ENCODE results near the gene PACS1.
"Not testable (repeated sequence)": the region's sequence is repeated elsewhere in the genome, so short reads cannot be mapped to it uniquely, and the experiment has no call there.

Gene PACS1

DNA sequence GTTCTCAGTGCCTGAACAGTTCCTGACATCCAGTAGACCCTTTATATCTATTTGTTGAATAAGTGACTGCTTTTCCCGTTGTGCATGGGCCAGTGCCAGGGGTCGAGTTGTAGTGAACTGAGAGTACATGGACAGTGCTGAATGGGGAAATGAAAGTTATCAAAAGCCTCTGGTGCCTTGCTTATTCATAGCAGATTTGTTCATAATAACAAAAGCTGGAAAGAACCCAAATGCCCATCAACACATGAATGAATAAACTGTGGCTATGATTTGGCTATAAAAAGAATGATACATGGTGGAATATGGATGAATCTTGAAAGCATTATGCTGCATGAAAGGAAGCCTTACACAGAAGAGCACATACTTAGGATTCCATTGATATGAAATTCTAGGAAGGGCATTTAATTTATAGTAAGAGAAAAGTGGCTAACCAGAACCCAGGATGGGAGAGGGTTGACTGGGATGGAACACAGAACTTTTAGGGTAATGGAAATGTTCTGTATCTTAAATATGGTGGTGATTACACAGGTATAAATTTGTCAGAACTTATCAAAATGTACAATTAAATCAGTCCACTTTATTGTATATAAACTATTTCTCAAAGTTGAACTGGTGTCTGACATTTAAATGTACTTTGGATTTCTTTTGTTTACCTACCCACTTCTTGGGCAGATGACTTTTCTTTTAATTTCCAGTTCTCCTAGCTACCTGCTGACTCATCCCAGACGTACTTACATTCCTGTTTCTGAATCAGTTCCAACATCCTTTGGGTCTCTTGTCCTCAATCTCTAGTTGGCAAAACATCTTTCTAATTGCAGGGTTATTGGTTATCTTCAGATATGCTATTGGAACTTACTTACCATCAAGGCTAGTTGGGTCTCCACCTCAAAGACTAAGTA is 42.8 kb downstream of the PACS1 start:
- no peak for DNase-seq

DNA sequence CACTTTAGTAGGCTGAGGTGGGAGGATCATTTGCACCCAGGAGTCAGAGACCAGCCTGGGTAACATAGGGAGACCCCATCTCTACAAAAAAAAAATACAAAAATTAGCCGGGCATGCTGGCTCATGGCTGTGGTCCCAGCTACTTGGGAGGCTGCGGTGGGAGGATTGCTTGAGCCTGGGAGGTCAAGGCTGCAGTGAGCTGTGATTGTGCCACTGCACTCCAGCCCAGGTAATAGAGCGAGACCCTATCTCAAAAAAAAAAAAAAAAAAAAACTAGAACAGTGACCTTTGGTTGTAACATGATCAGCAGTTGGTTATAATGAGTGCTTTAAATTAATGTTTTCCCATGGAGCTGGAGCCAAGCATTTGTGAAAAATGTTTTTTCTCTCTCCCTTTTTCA is 44.9 kb downstream of the PACS1 start:
- not testable (repeated sequence) for DNase-seq

DNA sequence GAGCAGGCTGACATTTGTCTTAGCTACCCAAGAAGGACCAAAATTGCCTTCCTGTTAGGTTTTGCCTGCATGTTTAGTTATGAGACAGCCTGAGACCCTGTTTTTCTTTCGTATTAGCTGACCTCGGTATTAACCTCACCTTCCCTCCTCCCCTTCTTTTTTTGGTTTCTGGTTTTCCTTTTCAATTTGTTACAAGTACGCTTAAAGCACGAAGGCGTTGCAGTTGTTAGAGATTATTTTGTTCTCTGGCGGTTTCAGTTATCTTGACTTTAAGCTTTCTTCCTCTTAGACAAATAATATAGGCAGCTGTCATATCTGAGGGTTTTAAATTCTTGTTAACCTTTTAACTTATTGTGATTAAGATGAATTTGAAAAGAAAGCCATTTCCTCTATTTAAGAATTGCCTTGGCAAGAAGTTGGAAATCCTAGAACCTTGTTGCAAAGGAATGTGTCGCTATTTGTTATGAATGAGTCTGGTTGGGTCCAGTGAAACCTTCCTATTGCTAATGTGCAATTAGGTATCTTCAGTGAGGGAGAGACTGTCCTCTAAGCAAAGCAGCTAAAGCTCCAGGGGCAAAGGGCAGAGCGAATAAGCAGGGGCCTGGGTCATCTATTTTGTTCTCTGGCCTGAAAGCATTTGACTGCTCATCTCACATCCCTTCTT is 45.7 kb downstream of the PACS1 start:
- DNase-seq = no peak

DNA sequence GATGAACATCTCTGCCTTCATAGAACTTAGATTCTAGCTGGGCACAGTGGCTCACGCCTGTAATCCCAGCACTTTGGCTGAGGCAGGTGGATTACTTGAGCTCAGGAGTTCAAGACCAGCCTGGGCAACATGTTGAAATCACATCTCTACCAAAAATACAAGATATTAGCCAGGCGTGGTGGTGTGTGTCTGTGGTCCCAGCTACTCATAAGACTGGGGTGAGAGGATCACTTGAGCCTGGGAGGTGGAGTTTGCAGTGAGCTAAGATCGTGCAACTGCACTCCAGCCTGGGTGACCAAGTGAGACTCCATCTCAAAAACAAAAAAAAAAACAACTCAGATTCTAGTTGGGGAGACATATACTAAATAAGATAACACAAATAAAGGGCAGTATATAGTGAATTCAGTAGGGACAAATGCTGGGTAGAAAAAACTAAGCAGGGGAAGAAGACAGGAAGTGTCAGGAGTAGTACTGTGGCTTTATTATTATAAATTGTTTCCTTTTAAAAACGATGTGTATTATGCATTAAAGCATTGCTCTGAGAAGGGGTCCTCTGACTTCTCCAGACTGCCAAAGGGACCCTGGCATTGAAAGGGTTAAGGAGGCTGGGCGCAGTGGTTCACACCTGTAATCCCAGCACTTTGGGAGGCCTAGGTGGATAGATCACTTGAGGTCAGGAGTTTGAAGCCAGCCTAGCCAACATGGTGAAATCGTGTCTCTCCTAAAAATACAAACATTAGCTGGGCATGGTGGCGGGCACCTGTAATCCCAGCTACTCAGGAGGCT is 46.7 kb downstream of the PACS1 start:
- DNase-seq = no peak

DNA sequence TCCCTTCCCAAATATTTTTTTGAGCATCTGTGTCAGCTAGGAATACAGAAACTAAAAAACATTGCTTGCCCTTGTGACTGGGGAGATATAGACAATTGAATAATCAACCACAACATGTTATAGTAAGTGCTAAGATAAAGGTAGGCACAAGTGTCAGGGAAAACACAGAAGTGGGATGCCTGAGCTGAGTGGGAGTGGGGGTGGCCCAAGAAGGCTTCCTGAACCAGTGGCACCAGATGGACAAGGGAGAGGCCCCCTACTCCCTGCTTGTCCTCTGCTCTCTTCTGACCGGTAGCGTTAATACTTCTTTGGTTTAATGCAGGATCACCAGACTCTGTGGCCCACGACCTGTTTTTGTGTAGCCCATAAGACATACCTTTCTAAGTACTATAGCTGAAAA is 48.8 kb downstream of the PACS1 start:
- no peak for DNase-seq

DNA sequence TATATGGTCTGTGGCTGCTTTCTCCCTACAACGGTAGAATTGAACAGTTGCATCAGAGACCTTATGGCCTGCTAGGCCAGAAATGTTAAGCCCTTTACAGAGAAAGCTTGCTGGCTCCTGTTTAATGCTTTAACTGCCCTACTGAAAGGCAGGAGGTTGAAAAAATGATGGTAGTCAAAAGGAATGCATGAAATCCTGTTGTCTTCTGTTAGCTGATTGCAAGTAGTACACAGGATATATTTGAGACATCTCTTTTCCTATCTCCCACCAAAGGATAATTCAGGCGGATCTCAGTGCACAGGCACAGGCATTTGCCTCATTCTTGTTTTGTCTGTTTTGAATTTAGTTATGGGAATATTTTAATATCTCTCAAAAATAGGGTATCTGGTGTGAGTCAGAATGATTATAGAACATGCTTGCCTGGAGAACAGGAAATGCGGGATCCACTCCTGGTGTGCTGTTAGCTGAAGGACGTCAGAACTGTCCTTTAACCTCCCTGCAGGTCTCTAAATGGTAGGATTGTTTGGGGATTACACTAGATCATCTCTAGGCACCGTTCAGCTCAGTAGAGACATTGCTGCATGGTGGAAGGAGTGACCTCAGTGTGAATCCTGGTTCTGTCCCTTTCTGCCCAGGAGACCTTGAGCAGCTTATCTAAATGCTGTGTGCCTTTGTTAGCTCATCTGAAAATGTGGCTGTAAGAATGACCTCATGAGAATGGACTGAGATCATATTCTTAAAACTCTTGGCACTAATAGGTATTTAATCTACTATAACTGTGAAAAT is 49.5 kb downstream of the PACS1 start:
- no peak for DNase-seq

DNA sequence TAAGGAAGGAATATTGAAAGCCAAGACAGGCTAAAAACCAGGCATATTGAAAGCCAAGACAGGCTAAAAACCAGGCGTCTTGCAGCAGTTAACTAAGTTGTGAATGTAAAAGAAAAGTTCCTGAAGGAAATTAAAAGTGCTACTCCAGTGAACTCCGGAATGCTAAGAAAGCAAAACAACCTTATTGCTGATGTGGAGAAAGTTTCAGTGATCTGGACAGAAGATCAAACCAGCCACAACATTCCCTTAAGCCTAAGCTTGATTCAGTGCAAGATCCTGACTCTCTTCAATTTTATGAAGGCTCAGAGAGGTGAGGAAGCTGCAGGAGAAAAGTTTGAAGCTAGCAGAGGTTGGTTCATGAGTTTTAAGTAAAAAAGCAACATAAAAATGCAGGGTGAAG is 51.4 kb downstream of the PACS1 start:
- DNase-seq = no peak

DNA sequence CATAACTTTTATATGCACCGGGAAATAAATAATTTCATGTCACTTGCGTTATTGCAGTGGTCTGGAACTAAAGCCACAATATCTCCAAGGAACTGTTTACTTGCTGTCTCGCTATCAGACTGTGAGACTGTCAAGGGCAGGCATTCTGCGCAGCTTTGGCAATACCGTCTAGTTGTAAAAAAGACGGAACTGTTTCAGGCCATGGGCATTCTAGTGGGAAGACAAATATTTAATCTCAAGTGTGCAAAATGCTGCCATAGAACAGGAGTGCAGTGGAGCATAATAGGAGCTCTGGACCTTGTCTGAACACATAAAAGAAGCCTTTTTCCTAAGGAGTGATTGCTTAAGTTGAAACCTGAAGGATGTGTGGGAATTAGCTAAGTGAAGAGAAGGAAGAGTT is 53.8 kb downstream of the PACS1 start:
- no peak for DNase-seq

DNA sequence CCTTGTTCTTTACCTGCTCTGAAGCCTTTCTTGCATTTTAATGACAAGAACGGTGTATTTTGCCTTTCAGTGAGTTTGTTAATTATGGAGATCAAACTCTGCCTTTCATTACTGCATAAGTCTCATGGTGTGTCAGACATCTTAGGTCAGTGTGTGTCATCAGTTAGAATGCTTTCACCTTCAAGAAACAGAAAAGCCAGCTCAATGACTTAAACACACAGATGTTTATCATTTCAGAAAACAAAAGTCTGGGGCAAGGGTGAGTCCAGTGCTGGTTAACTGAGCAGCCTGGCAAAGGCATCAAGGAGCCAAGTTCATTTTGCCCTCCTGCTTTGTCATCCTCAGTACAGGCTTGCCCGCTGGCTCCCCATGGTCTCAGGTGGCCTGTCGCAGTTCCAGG is 54.5 kb downstream of the PACS1 start:
- DNase-seq = no peak

DNA sequence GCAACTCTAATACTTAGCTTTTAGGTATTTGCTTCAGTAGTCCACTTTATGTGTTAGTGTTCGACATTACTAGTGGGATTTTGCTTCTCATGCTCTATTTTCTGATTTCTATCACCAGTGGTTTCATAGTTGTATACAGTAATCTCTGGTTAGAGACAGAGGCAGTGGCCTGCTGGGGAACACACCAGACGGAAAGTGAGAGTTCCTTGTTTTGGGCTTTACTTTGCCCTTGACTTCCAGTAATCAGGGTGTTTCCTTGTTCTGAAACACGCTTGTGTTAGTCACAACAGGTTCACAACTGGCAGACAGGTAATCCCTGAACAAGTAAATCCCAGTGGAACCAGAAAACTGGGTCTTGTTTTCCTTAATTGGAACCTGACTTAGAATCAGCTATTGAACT is 56.0 kb downstream of the PACS1 start:
- DNase-seq = no peak

DNA sequence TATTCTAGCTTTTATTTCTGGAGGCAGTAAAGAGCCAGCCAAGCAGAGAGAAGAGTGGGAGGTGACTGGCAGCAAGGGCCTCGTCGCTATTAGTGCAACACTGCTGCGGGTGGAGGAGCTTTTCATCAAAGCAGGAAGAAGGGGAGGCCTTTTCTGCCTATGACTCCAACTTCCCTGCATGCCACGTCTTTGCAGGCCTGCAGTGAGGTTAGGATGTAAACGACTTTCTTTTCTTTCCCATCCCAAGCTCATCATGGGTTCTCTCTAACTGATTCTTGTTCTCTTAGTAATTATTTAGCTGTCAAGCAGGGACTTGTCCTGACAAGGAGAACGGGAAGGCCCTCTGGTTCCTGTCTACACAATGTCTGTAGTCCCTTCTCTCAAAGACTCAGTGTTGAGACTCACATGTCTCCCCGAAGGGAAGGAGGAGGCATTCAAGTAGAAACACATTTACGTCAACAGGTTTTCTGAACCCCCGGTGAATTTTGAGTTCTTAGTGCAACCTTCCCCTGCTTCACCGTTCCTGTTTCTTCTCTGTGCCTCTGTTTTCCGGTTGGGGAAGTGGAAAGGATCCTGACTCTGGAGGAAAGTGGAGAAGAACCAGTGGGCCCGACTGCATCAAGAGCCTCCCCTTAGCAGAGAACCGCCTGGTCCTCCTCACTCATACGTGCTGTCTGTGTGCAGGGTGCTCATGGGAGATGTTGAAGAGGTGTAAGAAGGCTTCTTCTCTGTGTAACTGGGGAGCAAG is 56.9 kb downstream of the PACS1 start:
- no peak for DNase-seq

DNA sequence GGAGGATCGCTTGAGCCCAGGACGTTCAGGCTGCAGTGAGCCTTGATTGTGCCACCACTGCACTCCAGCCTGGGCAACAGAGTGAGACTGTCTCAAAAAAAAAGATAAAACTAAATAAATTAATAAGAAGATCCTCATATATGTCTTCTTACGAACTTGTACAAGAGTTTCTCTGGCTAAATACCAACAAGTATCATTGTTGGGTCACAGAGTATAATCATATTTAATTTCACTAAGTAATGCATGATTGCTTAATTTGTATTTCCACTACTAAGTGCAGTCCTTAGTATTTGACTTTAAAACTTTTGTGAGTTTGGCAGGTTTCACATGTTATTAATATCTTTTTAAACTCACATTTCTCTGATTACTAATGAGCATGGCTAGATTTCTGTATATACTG is 60.9 kb downstream of the PACS1 start:
- no peak for DNase-seq

DNA sequence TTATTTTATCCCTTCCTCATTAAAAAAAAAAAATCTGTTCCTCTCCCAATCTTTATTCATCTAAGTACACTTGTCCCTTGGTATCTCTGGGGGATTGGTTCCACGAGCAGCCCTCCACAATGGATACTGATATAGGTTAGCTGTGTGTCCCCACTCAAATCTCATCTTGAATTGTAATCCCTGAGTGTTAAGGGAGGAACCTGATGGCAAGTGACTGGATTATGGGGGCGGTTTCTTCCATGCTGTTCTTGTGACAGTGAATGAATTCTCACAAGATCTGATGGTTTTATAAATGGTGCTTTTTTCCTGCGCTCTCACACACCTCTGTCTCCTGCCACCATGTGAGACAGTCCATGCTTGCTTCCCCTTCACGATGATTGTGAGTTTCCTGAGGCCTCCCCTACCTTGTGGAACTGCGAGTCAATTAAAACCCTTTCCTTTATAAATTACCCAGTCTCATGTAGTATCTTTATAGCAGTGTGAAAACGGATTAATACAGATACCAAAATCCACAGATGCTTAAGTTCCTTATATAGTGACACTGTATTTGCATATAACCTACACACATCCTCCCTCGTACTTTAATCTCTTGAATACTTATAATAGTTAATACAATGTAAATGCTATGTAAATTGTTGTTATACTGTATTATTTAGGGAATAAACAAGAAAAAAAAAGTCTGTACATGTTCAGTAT is 62.0 kb downstream of the PACS1 start:
- DNase-seq = no peak

DNA sequence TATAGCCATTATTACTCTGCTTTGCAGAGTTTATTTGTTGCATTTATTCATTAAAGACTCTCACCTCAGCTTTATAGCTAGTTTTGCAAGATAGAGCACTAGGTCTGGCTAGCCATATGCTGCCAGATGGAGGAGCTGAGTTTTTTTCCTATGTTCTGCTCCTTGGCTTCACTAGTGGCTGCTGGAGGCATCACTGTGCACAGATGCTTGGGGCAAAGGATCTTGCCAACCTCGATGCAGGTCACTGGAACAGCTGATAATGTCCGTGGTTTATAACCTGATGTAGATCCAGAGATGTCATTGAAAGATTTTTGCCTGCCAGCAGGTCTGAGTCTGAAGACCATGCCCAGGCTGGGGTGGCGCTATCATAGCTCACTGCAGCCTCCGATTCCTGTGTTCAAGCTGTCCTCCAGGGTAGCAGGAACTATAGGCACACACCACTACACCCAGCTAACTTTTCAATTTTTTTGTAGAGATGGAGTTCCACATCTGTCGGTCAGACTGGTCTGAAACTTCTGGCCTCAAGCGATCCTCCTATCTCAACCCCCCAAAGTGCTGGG is 63.2 kb downstream of the PACS1 start:
- no peak for DNase-seq

DNA sequence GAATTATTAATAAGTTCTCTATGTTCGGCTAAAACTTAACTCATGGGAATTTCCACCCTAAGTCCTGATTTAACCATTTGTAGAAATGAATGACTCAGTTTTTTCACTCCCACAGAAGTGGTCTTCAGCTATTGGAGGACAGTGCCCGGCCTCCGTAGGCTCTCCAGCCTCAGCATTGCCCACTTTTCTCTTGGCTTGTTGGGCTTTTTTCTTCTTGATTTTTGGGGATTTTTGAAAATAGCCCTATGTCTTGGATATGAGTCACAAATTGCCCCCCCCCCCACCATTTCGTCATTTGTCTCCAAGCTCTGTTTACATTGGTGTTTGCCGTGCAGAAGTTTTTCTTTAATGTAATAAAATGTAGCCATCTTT is 66.7 kb downstream of the PACS1 start:
- DNase-seq = no peak

DNA sequence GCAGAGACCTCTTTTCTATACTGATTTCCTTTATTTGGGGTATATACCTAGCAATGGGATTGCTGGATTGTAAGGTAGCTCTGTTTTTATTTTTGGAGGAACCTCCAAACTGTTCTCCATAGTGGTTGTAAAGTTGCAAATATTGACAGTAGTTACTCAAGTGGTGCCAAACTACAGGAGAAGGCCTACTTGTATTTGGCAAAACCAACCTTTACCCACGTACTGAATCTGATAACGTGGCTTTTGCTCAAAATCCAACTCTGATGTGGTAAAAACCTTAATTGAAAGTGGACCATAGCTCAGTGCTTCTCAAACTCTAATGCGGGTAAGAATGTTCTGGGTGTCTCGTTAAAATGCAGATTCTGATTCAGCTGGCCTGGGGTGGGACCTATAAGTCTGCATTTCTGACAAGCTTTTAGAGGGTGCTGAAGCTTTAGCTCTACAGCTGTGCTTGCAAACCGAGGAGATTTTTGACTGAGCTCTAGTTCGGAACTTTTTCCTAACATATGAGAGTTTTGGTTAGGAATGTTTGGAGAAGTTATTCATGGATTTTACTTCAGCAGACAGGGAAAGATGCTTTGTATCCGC is 69.8 kb downstream of the PACS1 start:
- DNase-seq = no peak

DNA sequence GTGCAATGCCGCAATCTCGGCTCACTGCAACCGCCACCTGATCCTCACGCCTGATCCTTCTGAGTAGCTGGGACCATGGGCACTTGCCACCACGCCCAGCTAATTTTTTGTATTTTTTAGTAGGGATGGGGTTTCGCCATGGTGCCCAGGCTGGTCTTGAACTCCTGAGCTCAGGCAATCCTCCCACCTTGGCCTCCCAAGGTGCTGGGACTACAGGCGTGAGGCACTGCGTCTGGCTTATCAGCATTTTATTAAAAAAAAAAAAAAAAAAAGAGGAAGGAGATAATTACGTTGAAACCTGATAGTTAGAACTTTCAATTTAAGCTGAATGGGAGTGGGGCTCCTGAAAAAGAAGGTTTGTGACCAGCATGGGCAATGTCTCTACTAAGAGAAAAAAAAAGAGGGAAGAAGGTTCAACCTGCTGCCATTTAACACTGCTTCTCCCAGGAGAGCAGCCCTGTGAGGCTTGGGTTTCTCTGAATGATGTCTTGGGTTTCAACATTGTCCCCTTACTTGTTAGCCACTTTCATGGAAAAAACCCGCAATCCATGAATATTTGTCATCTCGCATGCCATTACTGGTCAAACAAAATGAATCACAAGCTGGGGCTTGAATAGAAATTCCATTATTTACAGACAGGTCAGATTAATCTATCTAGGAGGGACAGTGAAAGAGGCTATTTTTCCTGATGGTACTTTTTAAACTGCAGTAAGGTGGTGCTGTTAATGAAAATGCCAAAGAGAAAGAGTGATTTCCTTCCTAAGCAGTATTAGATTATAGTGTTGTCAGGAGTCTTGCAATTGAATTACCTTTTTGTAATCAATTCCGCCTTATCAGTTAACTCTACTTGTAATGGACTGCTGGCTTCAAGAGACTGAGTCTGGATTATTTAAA is 72.5 kb downstream of the PACS1 start:
- no peak for DNase-seq

DNA sequence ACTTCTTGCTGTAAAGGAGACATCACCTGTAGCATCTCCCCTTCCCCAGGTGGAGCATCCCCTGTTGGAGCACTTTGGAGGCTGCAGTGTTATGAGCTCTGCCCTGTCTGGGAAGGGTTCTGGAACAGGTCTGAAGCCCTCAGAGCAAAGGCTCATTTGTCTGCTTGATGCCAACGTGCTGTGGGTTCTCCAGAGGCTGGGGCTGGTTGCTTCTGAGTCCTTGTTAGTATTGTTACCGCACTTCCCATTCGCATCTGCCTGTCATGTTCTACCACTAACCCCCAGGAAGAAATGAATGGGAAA is 73.1 kb downstream of the PACS1 start:
- DNase-seq = no peak

DNA sequence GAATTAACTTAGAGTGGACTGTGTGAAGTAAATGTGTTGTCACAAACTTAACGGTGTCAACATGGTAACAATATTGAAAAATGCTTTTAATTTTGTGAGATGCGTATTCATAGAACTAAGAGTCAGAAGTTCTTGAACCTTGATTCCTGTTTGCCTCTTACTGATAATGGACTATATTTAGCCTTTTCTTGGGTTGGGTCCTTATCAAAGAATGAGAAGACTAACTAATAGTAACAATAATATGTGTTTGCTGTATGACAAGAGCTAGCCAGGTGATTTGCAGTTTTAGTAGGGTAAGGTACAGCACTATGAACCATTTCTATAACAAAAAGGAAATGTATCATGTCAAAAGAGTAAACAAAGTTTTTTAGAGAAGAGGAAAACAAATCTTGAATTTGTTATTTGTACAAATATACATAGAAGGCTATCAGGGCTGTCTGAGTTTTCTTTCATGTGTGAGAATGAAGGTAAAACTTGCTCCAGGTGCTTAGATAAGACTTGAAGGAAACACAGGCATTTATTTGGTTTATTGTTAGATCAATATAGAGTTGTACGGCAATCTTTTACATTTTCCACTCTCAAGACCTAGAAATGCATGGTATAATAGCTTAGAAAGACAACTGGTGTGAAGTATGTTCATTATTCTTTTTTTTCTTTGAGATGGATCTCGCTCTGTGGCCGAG is 74.1 kb downstream of the PACS1 start:
- no peak for DNase-seq

Measured in GOT3 (cell line).